SK-N-SH (cell line): ENCODE data around the gene MVB12B. TPM values are rescaled to one million over a fixed set of nuclear protein-coding genes. Genes with fewer than 3 reads are reported as not detected.

Source experiments
- CTCF ChIA-PET: fragments of 300-600, 350-600 bp; formaldehyde crosslinking; extraction: SDS; loops from one replicate; lab custom pipeline; 2021; lab: Yijun Ruan, JAX
- POLR2A ChIA-PET: fragments of 350-600 bp; sonication (Branson Sonifier 250); formaldehyde crosslinking; extraction: SDS; loops from one replicate; lab custom pipeline; 2020; ENCODE audit warnings: antibody characterized with exemption, inconsistent platforms; lab: Yijun Ruan, JAX
- DNase-seq: peaks from one replicate; pipeline ENCODE4 v3.0.0; 2012
- H2AFZ ChIP-seq: fragments of 200-600 bp; sonication (generic); 2 replicates; pipeline ENCODE4 v1.8.1; 2016; ENCODE audit warnings: antibody characterized with exemption, mild to moderate bottlenecking, low read depth
- H3F3A ChIP-seq: fragments of 200-600 bp; sonication (generic); replicated peaks from 2 replicates; pipeline ENCODE3; 2016; ENCODE audit warnings: antibody characterized with exemption, mild to moderate bottlenecking; ENCODE audit not compliant: insufficient read depth
- H3K27ac ChIP-seq, 2 experiments: fragments of 200-500 bp in 1 of 2; fragments of 200-600 bp in 1 of 2; sonication (Bioruptor generic) in 1 of 2; sonication (generic), shearing (Covaris generic) in 1 of 2; 2 replicates each; pipeline versions ENCODE4 v1.5.1 to v1.6.1; 2014 to 2016; ENCODE audit warnings: low read depth in 2 of 2, inconsistent platforms in 1 of 2, low read length in 1 of 2, mild to moderate bottlenecking in 1 of 2, mixed read lengths in 1 of 2
- H3K27me3 ChIP-seq: fragments of 200-600 bp; sonication (generic), shearing (Covaris generic); 2 replicates; pipeline ENCODE4 v1.6.1; 2016; ENCODE audit warnings: mixed run types; ENCODE audit not compliant: insufficient read depth
- H3K36me3 ChIP-seq, 2 experiments: fragments of 200-500 bp in 1 of 2; fragments of 200-600 bp in 1 of 2; sonication (Bioruptor generic) in 1 of 2; sonication (generic) in 1 of 2; replicated peaks in 1 of 2; 2 replicates each; pipeline versions ENCODE3 to v1.5.1; 2014 to 2016; ENCODE audit warnings: low read length in 1 of 2, mild to moderate bottlenecking in 1 of 2; ENCODE audit not compliant: insufficient read depth in 2 of 2, control insufficient read depth in 1 of 2
- H3K4me1 ChIP-seq, 2 experiments: fragments of 200-500 bp in 1 of 2; fragments of 200-600 bp in 1 of 2; sonication (Bioruptor generic) in 1 of 2; sonication (generic), shearing (Covaris generic) in 1 of 2; 2 replicates each; pipeline versions ENCODE4 v1.5.1 to v1.6.1; 2014 to 2016; ENCODE audit warnings: low read depth in 1 of 2, low read length in 1 of 2, mixed run types in 1 of 2; ENCODE audit not compliant: insufficient read depth in 2 of 2, control insufficient read depth in 1 of 2
- H3K4me2 ChIP-seq: fragments of 200-600 bp; sonication (generic), shearing (Covaris generic); 2 replicates; pipeline ENCODE4 v1.6.1; 2017; ENCODE audit warnings: mixed run types
- H3K4me3 ChIP-seq, 2 experiments: fragments of 200-500 bp in 1 of 2; fragments of 200-600 bp in 1 of 2; sonication (Bioruptor generic) in 1 of 2; sonication (generic), shearing (Covaris generic) in 1 of 2; 2 replicates each; pipeline versions ENCODE4 v1.5.1 to v1.8.1; 2014 to 2016; ENCODE audit warnings: low read depth in 2 of 2, inconsistent platforms in 1 of 2, low read length in 1 of 2, mild to moderate bottlenecking in 1 of 2, mixed read lengths in 1 of 2, moderate library complexity in 1 of 2
- H3K79me2 ChIP-seq: fragments of 200-600 bp; sonication (generic); 2 replicates; pipeline ENCODE4 v1.8.1; 2017; ENCODE audit warnings: mild to moderate bottlenecking; ENCODE audit not compliant: insufficient read depth
- H3K9ac ChIP-seq: fragments of 200-600 bp; sonication (generic); 2 replicates; pipeline ENCODE4 v1.6.1; 2017; ENCODE audit warnings: mixed run types
- H3K9me2 ChIP-seq: fragments of 200-600 bp; sonication (generic); 2 replicates; pipeline ENCODE4 v1.6.1; 2017; ENCODE audit warnings: mixed run types
- H3K9me3 ChIP-seq: fragments of 200-600 bp; sonication (generic); 2 replicates; pipeline ENCODE4 v1.6.1; 2017; ENCODE audit warnings: mixed run types, mild to moderate bottlenecking, moderate library complexity
- H4K20me1 ChIP-seq: fragments of 200-600 bp; sonication (generic); 2 replicates; pipeline ENCODE4 v1.6.1; 2017; ENCODE audit warnings: mild to moderate bottlenecking, mixed run types; ENCODE audit not compliant: insufficient read depth
- FOSL2 ChIP-seq: IDR thresholded peaks from 2 replicates; pipeline ENCODE4 v1.4.0; 2012; ENCODE audit warnings: low read depth, mild to moderate bottlenecking, moderate library complexity, borderline replicate concordance
- FOXM1 ChIP-seq: IDR thresholded peaks from 2 replicates; pipeline ENCODE4 v1.4.0; 2012; ENCODE audit warnings: low read depth, mild to moderate bottlenecking
- IRF3 ChIP-seq: fragments of 150-350 bp; IDR thresholded peaks from 2 replicates; pipeline ENCODE4 v1.6.1; 2016; ENCODE audit warnings: mild to moderate bottlenecking, low read depth, low read length
- JUND ChIP-seq: IDR thresholded peaks from 2 replicates; pipeline ENCODE4 v1.4.0; 2012
- MAX ChIP-seq: IDR thresholded peaks from 2 replicates; pipeline ENCODE4 v1.4.0; 2012; ENCODE audit warnings: low read depth
- NRF1 ChIP-seq: IDR thresholded peaks from 2 replicates; pipeline ENCODE4 v1.6.1; 2012; ENCODE audit warnings: low read depth, mild to moderate bottlenecking, low read length
- PBX3 ChIP-seq: IDR thresholded peaks from 2 replicates; pipeline ENCODE4; 2012
- RAD21 ChIP-seq: IDR thresholded peaks from 2 replicates; pipeline ENCODE4 v1.6.1; 2012; ENCODE audit warnings: mild to moderate bottlenecking, low read length
- RCOR1 ChIP-seq: fragments of 150-350 bp; IDR thresholded peaks from 2 replicates; pipeline ENCODE4 v1.6.1; 2017; ENCODE audit warnings: antibody characterized with exemption, low read length
- SIN3A ChIP-seq: IDR thresholded peaks from 2 replicates; pipeline ENCODE4 v1.6.1; 2012; ENCODE audit warnings: low read depth, mild to moderate bottlenecking, low read length, moderate library complexity, borderline replicate concordance
- SMC3 ChIP-seq: IDR thresholded peaks from 2 replicates; pipeline ENCODE4 v1.6.1; 2012; ENCODE audit warnings: low read depth, low read length, improper control_type of control experiment
- TCF12 ChIP-seq: IDR thresholded peaks from 2 replicates; pipeline ENCODE4 v1.4.0; 2012
- WGBS: methylation state at CpG from one replicate; pipeline ENCODE4 v1.1.6; 2017; ENCODE audit warnings: low lambda C conversion rate; 5-methylcytosine and 5-hydroxymethylcytosine counted together
- polyA plus RNA-seq, 3 experiments: library from polyadenylated mRNA; depleted of rRNA; stranded (reverse); fragments of >200 nt; gene quantifications; 2 replicates each; pipeline ENCODE4 v1.2.3, GENCODE V29; 2012

The MVB12B gene
- polyA plus RNA-seq, 1 of the 3 experiments (the other 2 are of a cell fraction) = 5.1 TPM

- POLR2A ChIA-PET = no interaction called here
Measured at GRCh38 chr9:126420135-126420534, 93.5 kb downstream of the MVB12B start.

GRCh38 chr9:126420643-126421564 lies 94.3 kb downstream of the MVB12B start:
- peaks cover 0 to 5% of the 10 kb centered on the region in 2 experiments for H3K36me3 ChIP-seq
- H3K9me3 ChIP-seq = no peaks in the 10 kb centered on the region
- POLR2A ChIA-PET = no interaction called here
- no peak for TF ChIP-seq NRF1
- TF ChIP-seq MAX = no peak
- no peak for TF ChIP-seq FOXM1
- H3K79me2 ChIP-seq = no peaks in the 10 kb centered on the region
- peaks cover 0 to 27% of the 10 kb centered on the region in 2 experiments; a peak in 2 of 4 replicates for H3K4me1 ChIP-seq
- H3K4me3 ChIP-seq = no peak overlapping the region
- no peaks in the 10 kb centered on the region for H3K27me3 ChIP-seq
- H4K20me1 ChIP-seq = no peaks in the 10 kb centered on the region
- DNase-seq = no peak
- H3K27ac ChIP-seq = no peak overlapping the region
- H3F3A ChIP-seq = no peaks in the 10 kb centered on the region
- no peak overlapping the region for H3K4me2 ChIP-seq
- CTCF ChIA-PET = interaction anchor here (1.2 to 3.2 kb wide), 3 partner anchors 22 to 78 kb away, joined by 3 to 18 read pairs (median 6); no protein-coding TSS in a partner anchor
- H2AFZ ChIP-seq = no peak overlapping the region
- 92% methylated on average over 15 of the region's 17 CpGs for WGBS
- H3K9ac ChIP-seq = no peak overlapping the region
- H3K9me2 ChIP-seq = no peaks in the 10 kb centered on the region

More at GRCh38 chr9:126420135-126420534, 93.5 kb downstream of the MVB12B start:
- H3K36me3 ChIP-seq = peaks cover 0 to 7% of the 10 kb centered on the region in 2 experiments
- DNase-seq = no peak
- no peaks in the 10 kb centered on the region for H3K9me3 ChIP-seq
- no peak overlapping the region for H3K4me2 ChIP-seq
- no peaks in the 10 kb centered on the region for H3K9me2 ChIP-seq
- peaks cover 0 to 27% of the 10 kb centered on the region in 2 experiments; a peak in 2 of 4 replicates for H3K4me1 ChIP-seq
- WGBS = 94% methylated on average over 6 of the region's 7 CpGs
- no peak overlapping the region for H3K4me3 ChIP-seq
- no peaks in the 10 kb centered on the region for H3F3A ChIP-seq
- no peak overlapping the region for H3K27ac ChIP-seq
- H3K9ac ChIP-seq = no peak overlapping the region
- H3K79me2 ChIP-seq = no peaks in the 10 kb centered on the region
- CTCF ChIA-PET = interaction anchor here (1.2 to 3.2 kb wide), 3 partner anchors 22 to 79 kb away, joined by 3 to 18 read pairs (median 6); no protein-coding TSS in a partner anchor
- no peaks in the 10 kb centered on the region for H3K27me3 ChIP-seq
- TF ChIP-seq RAD21 (no peak), SIN3A (no peak), TCF12 (no peak), SMC3 (no peak), PBX3 (no peak), RCOR1 (no peak), FOSL2 (no peak), IRF3 (no peak), JUND (no peak)
- no peak overlapping the region for H2AFZ ChIP-seq
- H4K20me1 ChIP-seq = no peaks in the 10 kb centered on the region
